OCI-LY7 (cell line): ENCODE data around the gene OR4F6. TPM values are rescaled to one million over a fixed set of nuclear protein-coding genes. Genes with fewer than 3 reads are reported as not detected.
"Not testable (repeated sequence)": the region's sequence is repeated elsewhere in the genome, so short reads cannot be mapped to it uniquely, and the experiment has no call there.

Source experiments
- Bru-seq: library from RNA; stranded (reverse); fragments of 400-500 nt; gene quantifications from one replicate; lab custom pipeline; 2021; lab: Mats Ljungman, UMichigan
- BruChase-seq, 2 experiments: library from RNA; stranded (reverse); fragments of 400-500 nt; gene quantifications; one replicate each; lab custom pipeline; 2021; lab: Mats Ljungman, UMichigan
- BruUV-seq: library from RNA; stranded (reverse); fragments of 400-500 nt; replicated peaks from 2 replicates; lab custom pipeline; 2021; lab: Mats Ljungman, UMichigan
- CTCF ChIA-PET: fragments of 300-600 bp; sonication (Branson Sonifier 250); formaldehyde crosslinking; loops from one replicate; lab custom pipeline; 2022; ENCODE audit warnings: antibody characterized with exemption; ENCODE audit not compliant: unreplicated experiment; lab: Charles Lee
- POLR2A ChIA-PET: fragments of 300-600 bp; sonication (Branson Sonifier 250); formaldehyde crosslinking; loops from one replicate; lab custom pipeline; 2022; ENCODE audit warnings: antibody characterized with exemption; lab: Charles Lee
- DNase-seq: peaks from one replicate; pipeline ENCODE4 v3.0.0-alpha.2; 2015; ENCODE audit warnings: low spot score
- H2AFZ ChIP-seq: fragments of 200-600 bp; sonication (generic), shearing (Covaris generic); 2 replicates; pipeline ENCODE4 v1.6.1; 2014; ENCODE audit warnings: mild to moderate bottlenecking, antibody characterized with exemption, low read length, moderate library complexity
- H3K27ac ChIP-seq: fragments of 200-600 bp; sonication (generic); 2 replicates; pipeline ENCODE4 v1.5.1; 2014; ENCODE audit warnings: mixed run types, low read depth, mild to moderate bottlenecking, moderate library complexity, low read length, inconsistent platforms; ENCODE audit not compliant: poor library complexity, severe bottlenecking
- H3K36me3 ChIP-seq: fragments of 200-600 bp; sonication (generic); 2 replicates; pipeline ENCODE4 v1.6.1; 2014; ENCODE audit warnings: mild to moderate bottlenecking, antibody characterized with exemption, low read length, moderate library complexity, mixed read lengths; ENCODE audit not compliant: insufficient read depth
- H3K4me1 ChIP-seq: fragments of 200-600 bp; sonication (generic); 2 replicates; pipeline ENCODE4 v1.5.1; 2014; ENCODE audit warnings: mild to moderate bottlenecking, low read length; ENCODE audit not compliant: insufficient read depth, poor library complexity, severe bottlenecking
- H3K4me2 ChIP-seq: fragments of 200-600 bp; sonication (generic); 2 replicates; pipeline ENCODE4 v1.6.1; 2014; ENCODE audit warnings: mild to moderate bottlenecking, low read length
- H3K4me3 ChIP-seq: fragments of 200-600 bp; sonication (generic); 2 replicates; pipeline ENCODE4 v1.5.1; 2014; ENCODE audit warnings: mild to moderate bottlenecking, low read depth, low read length; ENCODE audit not compliant: poor library complexity, severe bottlenecking
- H3K79me2 ChIP-seq: fragments of 200-600 bp; sonication (generic); 2 replicates; pipeline ENCODE4 v1.6.1; 2016; ENCODE audit warnings: low read depth, mild to moderate bottlenecking, low read length, moderate library complexity, mixed read lengths; ENCODE audit not compliant: insufficient read depth
- H3K9me2 ChIP-seq: fragments of 200-600 bp; sonication (generic); 2 replicates; pipeline ENCODE4 v1.6.1; 2016; ENCODE audit warnings: mild to moderate bottlenecking, low read length, mixed read lengths; ENCODE audit not compliant: insufficient read depth
- H3K9me3 ChIP-seq: fragments of 200-600 bp; sonication (generic); 2 replicates; pipeline ENCODE4 v1.6.1; 2014; ENCODE audit warnings: mild to moderate bottlenecking, mixed run types, low read length, mixed read lengths
- H4K20me1 ChIP-seq: fragments of 200-600 bp; sonication (generic); 2 replicates; pipeline ENCODE4 v1.6.1; 2014; ENCODE audit warnings: mild to moderate bottlenecking, antibody characterized with exemption, low read length, moderate library complexity, mixed read lengths; ENCODE audit not compliant: insufficient read depth
- CTCF ChIP-seq: fragments of 200-600 bp; sonication (generic); conservative IDR thresholded peaks from 2 replicates; pipeline ENCODE4 v1.5.1; 2014; ENCODE audit warnings: mild to moderate bottlenecking, antibody characterized with exemption, low read length, moderate library complexity, mixed read lengths
- EZH2phosphoT487 ChIP-seq: fragments of 200-600 bp; sonication (generic); IDR thresholded peaks from 2 replicates; pipeline ENCODE4 v1.6.1; 2018; ENCODE audit warnings: low read depth, borderline replicate concordance, mild to moderate bottlenecking, mixed run types, antibody characterized with exemption, low read length, moderate library complexity, mixed read lengths
- intact Hi-C: fragments of 100-400 bp; cut with micrococcal nuclease; formaldehyde crosslinking; loops from one replicate; pipeline ENCODE4 v1.10.0; 2022; ENCODE audit not compliant: unreplicated experiment
- long read RNA-seq: library from polyadenylated mRNA; stranded (forward); transcript quantifications from one replicate; pipeline ENCODE4 v2.0.0, GENCODE V29; 2022
- total RNA-seq, 2 experiments: library from RNA; depleted of rRNA in 1 of 2; stranded (reverse); fragments of >200 nt in 1 of 2; shearing (Covaris generic) in 1 of 2; gene quantifications; 2 replicates each; pipeline ENCODE4 v1.2.3, GENCODE V29; 2014 to 2022

OR4F6 gene
- total RNA-seq (2014; rRNA removed; shearing (Covaris generic)) (not detected in 2 replicates), total RNA-seq (2022) (not detected in 2 replicates), Bru-seq, nascent RNA (not detected), BruChase-seq, experiment 1, labeled RNA remaining after a 6-hour chase (not detected), BruChase-seq, experiment 2, labeled RNA remaining after a 2-hour chase (not detected)
- long read RNA-seq = 0 reads

GRCh38 chr15:101803209-101803608 is at the start of gene OR4F6:
OR4F6 (plus strand) TSS chr15:101803509; CDS start chr15:101805720, 2,211 bp downstream.
- BruUV-seq = no TSS peak
- no peak for DNase-seq
- ChIA-PET POLR2A (interaction anchor here (0.6 kb wide), 1 partner anchor 417 kb away, joined by 3 read pairs; no protein-coding TSS in a partner anchor), CTCF (no interaction called here)
- no peaks in the 10 kb centered on the region for H3K79me2 ChIP-seq
- H3K4me3 ChIP-seq = no peak within 1 kb of the TSS
- no peaks in the 10 kb centered on the region for H3K9me2 ChIP-seq
- H3K36me3 ChIP-seq = no peaks in the 10 kb centered on the region
- H4K20me1 ChIP-seq = no peaks in the 10 kb centered on the region
- no peaks in the 10 kb centered on the region for H3K4me1 ChIP-seq
- intact Hi-C loops = no loop called here
- H3K27ac ChIP-seq = no peak within 1 kb of the TSS
- TF ChIP-seq CTCF = no peak
- TF ChIP-seq EZH2phosphoT487 = no peak
- no peak within 1 kb of the TSS for H3K4me2 ChIP-seq
- no peak within 1 kb of the TSS for H2AFZ ChIP-seq
- H3K9me3 ChIP-seq = no peaks in the 10 kb centered on the region

GRCh38 chr15:101764669-101765339 is 38.5 kb upstream of the OR4F6 start:
- H3K4me2 ChIP-seq, DNase-seq, POLR2A ChIA-PET, H2AFZ ChIP-seq, H3K4me3 ChIP-seq, CTCF ChIA-PET, H4K20me1 ChIP-seq, H3K9me3 ChIP-seq, H3K79me2 ChIP-seq, H3K36me3 ChIP-seq, H3K27ac ChIP-seq, H3K9me2 ChIP-seq, H3K4me1 ChIP-seq, BruUV-seq, intact Hi-C loops: not testable (repeated sequence)

GRCh38 chr15:101765340-101765671 is 38.0 kb upstream of the OR4F6 start:
- CTCF ChIA-PET, H3K9me3 ChIP-seq: not testable (repeated sequence)

More at GRCh38 chr15:101765340-101765671, 38.0 kb upstream of the OR4F6 start:
- H3K79me2 ChIP-seq, H4K20me1 ChIP-seq, H3K4me3 ChIP-seq, BruUV-seq, DNase-seq, H3K4me2 ChIP-seq, POLR2A ChIA-PET, H3K27ac ChIP-seq, H3K4me1 ChIP-seq, H3K9me2 ChIP-seq, H2AFZ ChIP-seq, H3K36me3 ChIP-seq, intact Hi-C loops: not testable (repeated sequence)
